A549 (cell line): ENCODE data around the gene SEC14L5. TPM values are rescaled to one million over a fixed set of nuclear protein-coding genes. Genes with fewer than 3 reads are reported as not detected.

Experiments
- ATAC-seq, 2 experiments: fragments of 200-7000 bp in 1 of 2; fragments of >200 bp in 1 of 2; cut with Nextera tagmentation in 1 of 2; cut with Tn5 transposase in 1 of 2; 3 replicates each; pipeline versions ENCODE4 v1.8.0 to v1.9.1; 2018 to 2020; ENCODE audit warnings: mild to moderate bottlenecking in 1 of 2, moderate library complexity in 1 of 2
- CTCF ChIA-PET: fragments of 300-600 bp; sonication (Branson Sonifier 250); formaldehyde crosslinking; extraction: SDS; loops from one replicate; lab custom pipeline; 2021; ENCODE audit warnings: antibody characterized with exemption, inconsistent platforms; lab: Yijun Ruan, JAX
- POLR2A ChIA-PET: fragments of 350-600 bp; formaldehyde crosslinking; extraction: SDS; loops from one replicate; lab custom pipeline; 2021; ENCODE audit warnings: antibody characterized with exemption, inconsistent platforms; lab: Yijun Ruan, JAX
- DNase-seq, 2 experiments: peaks; one replicate each; pipeline versions ENCODE4 v3.0.0 to v3.0.0-alpha.2; 2011 to 2016; ENCODE audit warnings: low read depth in 1 of 2, low spot score in 1 of 2
- FAIRE-seq: peaks from 2 replicates; lab custom pipeline; 2011; peaks lifted over from hg19 to GRCh38; lab: Jason Lieb, UNC
- H3K27ac ChIP-seq, 2 experiments: fragments of >200 bp; sonication (Bioruptor Twin); formaldehyde crosslinking; 3 replicates each; pipeline ENCODE4 v1.5.1; 2016 to 2017
- H3K4me1 ChIP-seq: fragments of >200 bp; sonication (Bioruptor Twin); formaldehyde crosslinking; 3 replicates; pipeline ENCODE4 v1.6.1; 2016
- H3K4me2 ChIP-seq: fragments of >200 bp; sonication (Bioruptor Twin); formaldehyde crosslinking; 3 replicates; pipeline ENCODE4 v1.6.1; 2016
- H3K4me3 ChIP-seq: fragments of >200 bp; sonication (Bioruptor Twin); formaldehyde crosslinking; 3 replicates; pipeline ENCODE4 v1.5.1; 2016
- H3K9me3 ChIP-seq: fragments of >200 bp; sonication (Bioruptor Twin); formaldehyde crosslinking; 3 replicates; pipeline ENCODE4 v1.6.1; 2016
- CHD4 ChIP-seq: fragments of 200-600 bp; sonication (generic); IDR thresholded peaks from 2 replicates; pipeline ENCODE4 v1.6.1; 2016; ENCODE audit warnings: antibody characterized with exemption, mild to moderate bottlenecking, borderline replicate concordance
- EP300 ChIP-seq, 2 experiments: fragments of >200 bp; sonication (Bioruptor Twin); formaldehyde crosslinking; IDR thresholded peaks; 2 replicates in 1 of 2; 3 replicates in 1 of 2; pipeline ENCODE4 v1.6.1; 2016 to 2017
- FOXS1 ChIP-seq: fragments of 250-450 bp; sonication (Bioruptor Pico); IDR thresholded peaks from 2 replicates; pipeline ENCODE4 v1.5.0; 2020; ENCODE audit warnings: mild to moderate bottlenecking, moderate library complexity
- GATA3 ChIP-seq: IDR thresholded peaks from 2 replicates; pipeline ENCODE4 v1.6.1; 2012; ENCODE audit warnings: borderline replicate concordance
- HDAC2 ChIP-seq: fragments of 200-600 bp; sonication (generic); IDR thresholded peaks from 2 replicates; pipeline ENCODE4 v1.6.1; 2016
- NPAS2 ChIP-seq: fragments of 250-450 bp; sonication (Bioruptor Pico); IDR thresholded peaks from 2 replicates; pipeline ENCODE4 v1.8.0; 2022; ENCODE audit warnings: mild to moderate bottlenecking, moderate library complexity, borderline replicate concordance
- NR3C1 ChIP-seq: fragments of >200 bp; sonication (Bioruptor Twin); formaldehyde crosslinking; IDR thresholded peaks from 3 replicates; pipeline ENCODE4 v1.6.1; 2017
- RAD21 ChIP-seq, 2 experiments: fragments of >200 bp in 1 of 2; sonication (Bioruptor Twin) in 1 of 2; formaldehyde crosslinking in 1 of 2; IDR thresholded peaks in 1 of 2; conservative IDR thresholded peaks in 1 of 2; 2 replicates in 1 of 2; 3 replicates in 1 of 2; pipeline ENCODE4 v1.6.1; 2012 to 2018; ENCODE audit warnings: inconsistent platforms in 1 of 2
- RFX5 ChIP-seq: fragments of 450-650 bp; IDR thresholded peaks from 2 replicates; pipeline ENCODE4 v1.7.1; 2014; ENCODE audit warnings: antibody characterized with exemption, mild to moderate bottlenecking, moderate library complexity
- ZFP36 ChIP-seq: fragments of 450-650 bp; IDR thresholded peaks from 2 replicates; pipeline ENCODE4 v1.6.1; 2014; ENCODE audit warnings: borderline replicate concordance; ENCODE audit not compliant: partially characterized antibody
- WGBS: methylation state at CpG from one replicate; pipeline ENCODE4 v1.1.6; 2017; ENCODE audit errors: missing lambda C conversion rate; 5-methylcytosine and 5-hydroxymethylcytosine counted together
- polyA plus RNA-seq, 4 experiments: library from polyadenylated mRNA; depleted of rRNA in 3 of 4; stranded (reverse); fragments of >200 nt; fragmentation: RNase III in 1 of 4; extraction: RNeasy Plus Mini Kit Qiagen cat#74134 plus additional on column Dnase treatment in 1 of 4; gene quantifications; 2 replicates in 3 of 4; 3 replicates in 1 of 4; pipeline ENCODE4 v1.2.3, GENCODE V29; 2011 to 2017
- TF ChIP-seq, protein P1 (sequence below): fragments of 250-450 bp; sonication (Bioruptor Pico); IDR thresholded peaks from 2 replicates; pipeline ENCODE4 v1.5.0; 2020; ENCODE audit warnings: low read depth, mild to moderate bottlenecking, moderate library complexity
- TF ChIP-seq, protein P2 (sequence below): fragments of >200 bp; sonication (Bioruptor Twin); formaldehyde crosslinking; IDR thresholded peaks from 3 replicates; pipeline ENCODE4 v1.5.1; 2016
- TF ChIP-seq, protein P3 (sequence below): fragments of 150-350 bp; IDR thresholded peaks from 2 replicates; pipeline ENCODE4 v1.6.1; 2014; ENCODE audit warnings: low read depth, mild to moderate bottlenecking, low read length
- TF ChIP-seq, protein P4 (sequence below): IDR thresholded peaks from 2 replicates; pipeline ENCODE4 v1.6.1; 2012

SEC14L5 gene
- polyA plus RNA-seq, 2 of the 4 experiments (the other 2 are of a cell fraction): 0.03 to 0.05 TPM

DNA sequence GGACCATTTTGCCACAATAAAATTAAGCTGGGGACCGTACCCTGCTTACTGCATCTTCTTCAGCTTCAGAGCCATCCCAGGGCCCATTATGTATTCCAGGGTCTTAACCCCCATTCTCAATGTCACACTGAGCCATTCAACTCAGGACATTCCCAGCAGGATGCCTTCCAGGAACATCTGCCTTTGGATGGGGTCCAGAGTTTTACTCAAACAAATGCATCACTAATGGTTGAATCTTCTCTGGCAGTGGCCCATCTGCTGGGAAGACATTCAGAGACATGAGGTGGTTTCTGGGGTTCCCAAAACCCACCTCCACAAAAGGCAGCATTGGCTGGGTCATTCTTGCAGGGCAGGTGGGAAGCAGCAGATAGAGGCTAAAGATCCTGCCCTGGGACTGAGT is 3.4 kb upstream of the SEC14L5 start:
- Histone ChIP-seq H3K4me1 (peaks cover 4% of the 10 kb centered on the region; the same call in 1 of the 3 replicates), H3K9me3 (no peaks in the 10 kb centered on the region), H3K4me2 (no peak overlapping the region), H3K4me3 (no peak overlapping the region), H3K27ac (no peak overlapping the region)
- TF ChIP-seq EP300 (IDR thresholded peaks at IDR 0.05): no peak
- TF ChIP-seq, protein P1, sequence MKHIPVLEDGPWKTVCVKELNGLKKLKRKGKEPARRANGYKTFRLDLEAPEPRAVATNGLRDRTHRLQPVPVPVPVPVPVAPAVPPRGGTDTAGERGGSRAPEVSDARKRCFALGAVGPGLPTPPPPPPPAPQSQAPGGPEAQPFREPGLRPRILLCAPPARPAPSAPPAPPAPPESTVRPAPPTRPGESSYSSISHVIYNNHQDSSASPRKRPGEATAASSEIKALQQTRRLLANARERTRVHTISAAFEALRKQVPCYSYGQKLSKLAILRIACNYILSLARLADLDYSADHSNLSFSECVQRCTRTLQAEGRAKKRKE (CRISPR knock-in tag): no peak
- TF ChIP-seq, protein P2, sequence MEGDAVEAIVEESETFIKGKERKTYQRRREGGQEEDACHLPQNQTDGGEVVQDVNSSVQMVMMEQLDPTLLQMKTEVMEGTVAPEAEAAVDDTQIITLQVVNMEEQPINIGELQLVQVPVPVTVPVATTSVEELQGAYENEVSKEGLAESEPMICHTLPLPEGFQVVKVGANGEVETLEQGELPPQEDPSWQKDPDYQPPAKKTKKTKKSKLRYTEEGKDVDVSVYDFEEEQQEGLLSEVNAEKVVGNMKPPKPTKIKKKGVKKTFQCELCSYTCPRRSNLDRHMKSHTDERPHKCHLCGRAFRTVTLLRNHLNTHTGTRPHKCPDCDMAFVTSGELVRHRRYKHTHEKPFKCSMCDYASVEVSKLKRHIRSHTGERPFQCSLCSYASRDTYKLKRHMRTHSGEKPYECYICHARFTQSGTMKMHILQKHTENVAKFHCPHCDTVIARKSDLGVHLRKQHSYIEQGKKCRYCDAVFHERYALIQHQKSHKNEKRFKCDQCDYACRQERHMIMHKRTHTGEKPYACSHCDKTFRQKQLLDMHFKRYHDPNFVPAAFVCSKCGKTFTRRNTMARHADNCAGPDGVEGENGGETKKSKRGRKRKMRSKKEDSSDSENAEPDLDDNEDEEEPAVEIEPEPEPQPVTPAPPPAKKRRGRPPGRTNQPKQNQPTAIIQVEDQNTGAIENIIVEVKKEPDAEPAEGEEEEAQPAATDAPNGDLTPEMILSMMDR: no peak
- TF ChIP-seq, protein P3, sequence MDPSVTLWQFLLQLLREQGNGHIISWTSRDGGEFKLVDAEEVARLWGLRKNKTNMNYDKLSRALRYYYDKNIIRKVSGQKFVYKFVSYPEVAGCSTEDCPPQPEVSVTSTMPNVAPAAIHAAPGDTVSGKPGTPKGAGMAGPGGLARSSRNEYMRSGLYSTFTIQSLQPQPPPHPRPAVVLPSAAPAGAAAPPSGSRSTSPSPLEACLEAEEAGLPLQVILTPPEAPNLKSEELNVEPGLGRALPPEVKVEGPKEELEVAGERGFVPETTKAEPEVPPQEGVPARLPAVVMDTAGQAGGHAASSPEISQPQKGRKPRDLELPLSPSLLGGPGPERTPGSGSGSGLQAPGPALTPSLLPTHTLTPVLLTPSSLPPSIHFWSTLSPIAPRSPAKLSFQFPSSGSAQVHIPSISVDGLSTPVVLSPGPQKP: no peak
- no peak for TF ChIP-seq NR3C1
- TF ChIP-seq ZFP36: no peak
- no peak for TF ChIP-seq NPAS2 (CRISPR knock-in tag)
- TF ChIP-seq, protein P4, sequence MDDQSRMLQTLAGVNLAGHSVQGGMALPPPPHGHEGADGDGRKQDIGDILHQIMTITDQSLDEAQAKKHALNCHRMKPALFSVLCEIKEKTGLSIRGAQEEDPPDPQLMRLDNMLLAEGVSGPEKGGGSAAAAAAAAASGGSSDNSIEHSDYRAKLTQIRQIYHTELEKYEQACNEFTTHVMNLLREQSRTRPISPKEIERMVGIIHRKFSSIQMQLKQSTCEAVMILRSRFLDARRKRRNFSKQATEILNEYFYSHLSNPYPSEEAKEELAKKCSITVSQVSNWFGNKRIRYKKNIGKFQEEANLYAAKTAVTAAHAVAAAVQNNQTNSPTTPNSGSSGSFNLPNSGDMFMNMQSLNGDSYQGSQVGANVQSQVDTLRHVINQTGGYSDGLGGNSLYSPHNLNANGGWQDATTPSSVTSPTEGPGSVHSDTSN: no peak
- TF ChIP-seq RAD21 (conservative IDR thresholded peaks at IDR 0.05 in 1 of 2, IDR thresholded peaks at IDR 0.05 in 1 of 2): no peak
- no peak for TF ChIP-seq HDAC2
- TF ChIP-seq FOXS1 (CRISPR knock-in tag): no peak
- TF ChIP-seq GATA3: no peak
- no peak for TF ChIP-seq RFX5
- TF ChIP-seq CHD4: no peak
- no peak for ATAC-seq
- ChIA-PET POLR2A (interaction anchor here (1.3 kb wide), 1 partner anchor 220 kb away, joined by 4 read pairs; the partner anchor contains the start of genes ANKS3 and DNAAF8), CTCF (interaction anchor here (0.5 to 3.9 kb wide), 11 partner anchors 20 to 448 kb away, joined by 3 to 26 read pairs (median 11); partner anchors contain the start of gene PPL)
- no peak for FAIRE-seq
- WGBS: 85% methylated on average over 1 of the region's 1 CpG
- DNase-seq: no peak

DNA sequence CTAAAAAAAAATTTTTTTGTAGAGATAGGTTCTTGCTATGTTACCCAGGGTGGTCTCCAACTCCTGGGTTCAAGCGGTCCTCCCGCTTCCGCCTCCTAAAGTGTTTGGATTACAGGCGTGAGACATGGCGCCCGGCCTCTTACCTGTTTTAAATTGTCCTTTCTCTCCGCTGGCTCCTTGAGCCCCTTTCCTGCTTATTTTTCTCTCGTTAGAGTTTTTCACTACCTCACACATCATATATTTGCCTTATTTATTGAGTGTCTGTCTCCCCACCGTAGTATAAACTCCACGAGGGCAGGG is 760 bp upstream of the SEC14L5 start:
- Histone ChIP-seq H3K27ac (peak overlapping the region; percentile 8 to 54; a peak in 4 of 6 replicates), H3K9me3 (no peaks in the 10 kb centered on the region), H3K4me3 (peak overlapping the region; percentile 49), H3K4me2 (peak overlapping the region; percentile 83), H3K4me1 (peaks cover 4% of the 10 kb centered on the region; the same call in 1 of the 3 replicates)
- 5% methylated on average over 10 of the region's 10 CpGs for WGBS
- ATAC-seq: no peak
- FAIRE-seq: no peak
- POLR2A ChIA-PET: interaction anchor here (1.3 kb wide), 1 partner anchor 341 kb away, joined by 4 read pairs; no protein-coding TSS in a partner anchor
- DNase-seq: no peak
- 0 out of 2 replicates have a peak, but pooled peaks have one; percentile 71 for TF ChIP-seq CHD4
- no peak for TF ChIP-seq RAD21 (conservative IDR thresholded peaks at IDR 0.05 in 1 of 2, IDR thresholded peaks at IDR 0.05 in 1 of 2)
- CTCF ChIA-PET: interaction anchor here (0.7 to 3.9 kb wide), 21 partner anchors 8 to 451 kb away, joined by 3 to 26 read pairs (median 6); partner anchors contain the start of gene PPL
